ENCODE measurements around the gene HDAC4. TPM values are rescaled to one million over a fixed set of nuclear protein-coding genes. Genes with fewer than 3 reads are reported as not detected.

Gene HDAC4
- total and polyA plus RNA-seq, 4 donors: 6.8 to 75.5 (median 30.2) TPM

DNA sequence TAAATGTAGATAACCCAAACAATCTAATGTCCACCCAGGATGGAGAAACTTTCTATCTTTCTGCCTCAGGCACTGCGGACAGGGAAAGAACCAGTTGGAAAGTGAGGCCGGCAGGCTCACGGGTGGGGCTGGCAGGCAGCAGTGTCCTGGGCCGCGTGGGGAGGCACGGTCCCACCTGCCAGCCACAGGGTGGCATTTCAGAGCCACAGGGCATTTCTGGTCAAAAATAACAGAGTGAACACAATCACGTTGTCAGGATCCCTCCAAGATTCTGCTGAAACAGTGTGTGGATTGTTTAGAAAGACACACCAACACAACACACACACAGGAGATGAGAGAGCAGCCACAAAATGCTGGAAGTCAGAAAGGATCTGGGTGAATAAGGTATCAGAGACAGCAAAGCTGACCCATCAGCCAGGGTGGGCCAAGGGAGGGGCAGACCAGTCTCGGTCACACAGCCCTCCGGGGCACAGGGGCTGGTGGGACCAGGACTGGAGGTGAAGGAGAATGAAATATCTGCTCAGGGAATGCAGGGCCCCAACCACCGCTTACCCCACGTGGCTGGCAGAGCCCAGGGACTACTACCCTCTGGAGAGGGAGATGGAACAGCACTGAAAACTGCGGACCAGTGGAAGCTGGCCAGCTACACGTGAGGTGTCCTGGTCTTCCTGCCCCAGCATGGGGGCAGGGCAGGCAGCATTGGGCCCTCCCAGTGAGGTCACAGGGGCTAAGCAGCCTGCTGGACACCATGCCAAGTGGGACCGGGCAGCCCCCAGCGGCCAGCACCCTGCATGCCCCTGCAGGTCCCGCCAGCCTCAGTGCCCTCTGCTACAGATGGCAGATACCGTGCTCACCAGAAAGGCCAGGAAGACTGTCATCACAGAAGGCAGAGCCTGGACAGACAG lies 173.9 kb downstream of the HDAC4 start:
- Histone ChIP-seq H3K27ac (ENCODE audit: low read depth in 1 of 2, low read length in 2 of 2) (peak overlapping the region in 1 of 2 donors; percentile 71), H3K4me3 (ENCODE audit: low read length in 2 of 2) (no peak overlapping the region), H3K36me3 (ENCODE audit: control insufficient read depth in 1 of 2, insufficient read depth in 2 of 2, low read length in 1 of 2) (no peaks in the 10 kb centered on the region), H3K27me3 (ENCODE audit: control insufficient read depth in 1 of 2, insufficient read depth in 2 of 2, low read length in 1 of 2) (no peaks in the 10 kb centered on the region), H3K9me3 (ENCODE audit: control insufficient read depth, low read length) (no peaks in the 10 kb centered on the region), H3K4me1 (ENCODE audit: control insufficient read depth in 1 of 2, insufficient read depth in 2 of 2, low read length in 2 of 2) (peaks cover 0 to 2% of the 10 kb centered on the region in 2 donors)
- intact Hi-C loops (cut with DNase I): loop anchor here in 1 of 2 donors (5.0 to 10.0 kb wide), 2 partner anchors 40 to 168 kb away; no protein-coding TSS in a partner anchor
- DNase-seq (no peak), ATAC-seq (ENCODE audit: low FRiP score) (no peak)
- WGBS, 2 donors: 66 to 67% methylated on average over 15 to 17 of the region's 17 CpGs

DNA sequence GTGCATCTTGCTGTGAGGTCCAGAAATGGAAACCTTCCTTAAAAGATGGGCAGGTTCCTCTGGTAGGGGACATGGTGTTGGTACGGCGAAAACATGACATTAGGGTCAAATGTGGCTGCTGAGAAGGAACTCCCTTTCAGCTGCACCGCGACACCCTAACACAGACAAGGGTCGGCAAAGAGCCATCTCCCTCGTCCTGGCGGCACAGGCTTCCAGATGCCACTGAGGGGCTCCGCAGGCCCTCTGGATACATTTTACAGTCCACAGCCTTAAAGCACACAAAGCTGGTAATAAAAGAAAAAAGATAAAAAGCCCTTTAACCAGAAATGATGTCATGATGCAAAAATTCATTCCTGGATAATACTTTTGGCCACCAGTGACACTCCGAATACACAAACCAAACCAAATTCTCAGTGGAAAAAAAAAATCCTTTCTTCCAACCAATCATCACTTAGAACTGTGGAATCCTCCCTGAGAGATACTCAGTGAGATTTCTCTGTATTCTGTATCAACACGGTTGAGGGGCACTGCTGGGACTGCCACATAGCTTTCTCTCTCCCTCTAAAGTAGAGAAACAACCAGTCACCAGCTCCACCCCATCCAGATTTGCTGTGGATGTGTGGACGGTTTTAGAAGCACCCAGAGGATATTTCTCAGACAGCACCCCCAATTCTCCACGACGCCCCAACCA lies 174.8 kb downstream of the HDAC4 start:
- Histone ChIP-seq H3K4me1 (ENCODE audit: control insufficient read depth in 1 of 2, insufficient read depth in 2 of 2, low read length in 2 of 2) (peaks cover 0 to 2% of the 10 kb centered on the region in 2 donors), H3K27me3 (ENCODE audit: control insufficient read depth in 1 of 2, insufficient read depth in 2 of 2, low read length in 1 of 2) (no peaks in the 10 kb centered on the region), H3K9me3 (ENCODE audit: control insufficient read depth, low read length) (no peaks in the 10 kb centered on the region), H3K4me3 (ENCODE audit: low read length in 2 of 2) (no peak overlapping the region), H3K36me3 (ENCODE audit: control insufficient read depth in 1 of 2, insufficient read depth in 2 of 2, low read length in 1 of 2) (no peaks in the 10 kb centered on the region), H3K27ac (ENCODE audit: low read depth in 1 of 2, low read length in 2 of 2) (peak overlapping the region in 1 of 2 donors; percentile 72)
- no peak for DNase-seq
- 26 to 28% methylated on average over 13 of the region's 13 CpGs for WGBS, 2 donors
- no peak for ATAC-seq (ENCODE audit: low FRiP score)
- intact Hi-C loops (cut with DNase I): loop anchor here in 1 of 2 donors (5.0 to 10.0 kb wide), 2 partner anchors 41 to 169 kb away; no protein-coding TSS in a partner anchor

DNA sequence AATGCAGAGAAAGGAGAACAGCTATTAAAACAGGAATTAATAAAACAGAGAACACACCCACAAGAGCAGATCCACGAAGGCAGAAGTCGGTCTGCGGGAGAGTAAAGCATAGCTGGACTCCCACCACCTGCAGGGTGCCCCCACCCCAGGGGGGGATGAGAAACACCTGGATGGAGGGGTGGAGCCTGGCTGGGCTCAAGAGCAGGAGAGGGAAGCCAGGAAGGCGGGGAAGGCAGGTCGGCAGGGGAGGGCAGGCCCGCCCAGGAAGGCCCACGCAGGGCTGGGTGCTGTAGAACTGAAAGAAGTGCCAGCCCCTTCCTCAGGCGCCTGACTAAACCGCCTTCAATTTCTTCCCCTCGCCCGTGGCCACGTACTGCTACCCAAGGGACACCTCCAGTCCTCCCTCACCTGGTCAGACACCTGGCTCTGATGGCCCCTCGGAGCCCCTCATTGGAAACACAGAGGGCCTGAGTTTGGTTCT lies 175.4 kb downstream of the HDAC4 start:
- intact Hi-C loops (cut with DNase I): loop anchor here in 1 of 2 donors (5.0 to 10.0 kb wide), 2 partner anchors 42 to 169 kb away; no protein-coding TSS in a partner anchor
- Histone ChIP-seq H3K36me3 (ENCODE audit: control insufficient read depth in 1 of 2, insufficient read depth in 2 of 2, low read length in 1 of 2) (no peaks in the 10 kb centered on the region), H3K4me3 (ENCODE audit: low read length in 2 of 2) (no peak overlapping the region), H3K9me3 (ENCODE audit: control insufficient read depth, low read length) (no peaks in the 10 kb centered on the region), H3K4me1 (ENCODE audit: control insufficient read depth in 1 of 2, insufficient read depth in 2 of 2, low read length in 2 of 2) (peaks cover 0 to 2% of the 10 kb centered on the region in 2 donors), H3K27me3 (ENCODE audit: control insufficient read depth in 1 of 2, insufficient read depth in 2 of 2, low read length in 1 of 2) (no peaks in the 10 kb centered on the region), H3K27ac (ENCODE audit: low read depth in 1 of 2, low read length in 2 of 2) (peak overlapping the region in 1 of 2 donors; percentile 72)
- WGBS, 2 donors: 81 to 86% methylated on average over 13 of the region's 13 CpGs
- ATAC-seq (ENCODE audit: low FRiP score): peak; percentile 2
- DNase-seq: no peak

DNA sequence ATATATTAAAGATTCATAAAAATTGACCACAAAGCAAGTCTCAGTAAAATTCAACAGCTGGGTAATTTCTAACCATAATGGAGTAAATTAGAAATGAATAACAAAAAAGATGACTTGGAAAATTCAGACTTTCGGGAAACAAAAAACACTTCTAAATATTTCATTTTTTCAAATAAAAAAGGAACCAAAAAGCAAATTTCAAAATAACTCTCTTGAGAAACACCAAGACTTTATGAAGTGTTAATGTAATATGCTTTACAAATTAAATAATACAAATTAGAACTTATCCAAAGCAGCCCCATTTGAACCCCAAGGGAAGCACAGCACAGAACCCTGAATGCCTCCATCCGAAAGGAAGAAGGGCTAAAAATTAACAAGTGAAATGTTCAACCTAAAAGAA lies 175.9 kb downstream of the HDAC4 start:
- H3K27ac ChIP-seq (ENCODE audit: low read depth in 1 of 2, low read length in 2 of 2): no peak overlapping the region
- H3K4me3 ChIP-seq (ENCODE audit: low read length in 2 of 2): no peak overlapping the region
- ATAC-seq (ENCODE audit: low FRiP score): no peak
- H3K27me3 ChIP-seq (ENCODE audit: control insufficient read depth in 1 of 2, insufficient read depth in 2 of 2, low read length in 1 of 2): no peaks in the 10 kb centered on the region
- 86 to 88% methylated on average over 2 of the region's 2 CpGs for WGBS, 2 donors
- intact Hi-C loops (cut with DNase I): loop anchor here (5.0 to 10.0 kb wide), 4 partner anchors 42 to 177 kb away; partner anchors contain the start of gene HDAC4 (in 1 of the 2)
- H3K9me3 ChIP-seq (ENCODE audit: control insufficient read depth, low read length): no peaks in the 10 kb centered on the region
- H3K36me3 ChIP-seq (ENCODE audit: control insufficient read depth in 1 of 2, insufficient read depth in 2 of 2, low read length in 1 of 2): no peaks in the 10 kb centered on the region
- no peak for DNase-seq
- H3K4me1 ChIP-seq (ENCODE audit: control insufficient read depth in 1 of 2, insufficient read depth in 2 of 2, low read length in 2 of 2): peaks cover 0 to 2% of the 10 kb centered on the region in 2 donors

DNA sequence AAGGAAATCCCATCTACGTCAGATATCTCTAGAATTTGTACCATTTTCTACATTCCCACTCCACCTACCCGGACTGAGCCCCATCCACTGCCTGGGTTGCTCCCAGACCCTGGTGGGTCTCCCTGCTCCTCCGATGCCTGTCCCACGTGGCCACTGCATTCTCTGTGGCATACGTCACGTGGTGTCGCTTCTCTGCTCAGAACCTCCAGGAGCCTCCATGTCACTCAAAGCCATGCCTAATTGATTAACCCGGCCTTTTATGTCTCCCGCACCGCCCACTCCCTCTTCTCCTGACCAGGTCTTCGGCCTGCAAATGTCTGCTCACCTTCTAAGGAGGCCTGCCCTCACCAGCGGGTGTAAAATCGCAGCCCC lies 176.6 kb downstream of the HDAC4 start:
- H3K36me3 ChIP-seq (ENCODE audit: control insufficient read depth in 1 of 2, insufficient read depth in 2 of 2, low read length in 1 of 2): no peaks in the 10 kb centered on the region
- DNase-seq (no peak), ATAC-seq (ENCODE audit: low FRiP score) (no peak)
- no peaks in the 10 kb centered on the region for H3K27me3 ChIP-seq (ENCODE audit: control insufficient read depth in 1 of 2, insufficient read depth in 2 of 2, low read length in 1 of 2)
- no peak overlapping the region for H3K4me3 ChIP-seq (ENCODE audit: low read length in 2 of 2)
- WGBS, 2 donors: 72 to 74% methylated on average over 13 of the region's 13 CpGs
- peak overlapping the region in 1 of 2 donors; percentile 92 for H3K27ac ChIP-seq (ENCODE audit: low read depth in 1 of 2, low read length in 2 of 2)
- H3K4me1 ChIP-seq (ENCODE audit: control insufficient read depth in 1 of 2, insufficient read depth in 2 of 2, low read length in 2 of 2): peaks cover 0 to 2% of the 10 kb centered on the region in 2 donors
- H3K9me3 ChIP-seq (ENCODE audit: control insufficient read depth, low read length): no peaks in the 10 kb centered on the region
- intact Hi-C loops (cut with DNase I): loop anchor here (5.0 to 10.0 kb wide), 3 partner anchors 68 to 178 kb away; partner anchors contain the start of gene HDAC4 (in 1 of the 2)

DNA sequence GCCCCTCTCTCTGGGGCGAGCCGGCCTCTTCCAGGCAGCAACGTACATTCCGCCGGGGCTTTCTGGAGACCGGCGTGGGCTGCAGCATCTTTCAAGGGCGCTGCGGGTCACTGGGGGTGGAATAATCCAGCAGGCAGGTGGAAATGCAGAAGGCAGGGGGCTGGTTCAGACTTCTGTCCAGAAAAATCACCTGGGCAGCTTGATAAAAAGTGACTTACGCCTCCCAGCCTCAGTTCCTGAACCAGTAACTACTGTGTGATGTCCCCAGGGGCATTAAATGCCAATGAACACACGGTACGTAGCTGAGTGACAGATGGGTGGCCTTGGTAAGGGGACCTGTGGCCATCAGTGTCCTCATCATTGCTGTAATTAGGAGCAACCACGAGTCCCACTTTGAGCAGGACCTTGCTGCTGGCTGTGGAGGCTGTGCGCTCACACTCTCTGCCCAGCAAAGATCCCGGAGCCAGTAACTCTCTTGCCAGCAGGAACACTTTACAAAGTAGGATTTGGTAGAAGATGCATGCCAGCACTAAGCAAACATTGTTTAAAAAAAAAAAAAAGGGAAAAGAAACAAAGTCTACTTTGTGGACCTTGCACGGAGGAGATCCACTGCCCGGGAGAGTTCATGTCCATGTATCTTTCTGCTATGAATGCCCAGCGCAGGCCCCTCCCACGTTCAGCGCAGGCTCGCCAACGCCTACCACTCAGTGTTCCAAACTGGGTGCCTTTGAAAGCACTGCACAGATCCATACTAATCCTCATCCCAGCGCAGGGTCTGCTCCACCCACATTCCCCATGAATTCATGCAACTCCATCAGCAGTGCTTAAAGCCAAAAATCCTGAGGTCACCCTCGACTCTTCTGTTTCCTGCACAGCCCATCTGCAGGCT lies 177.3 kb downstream of the HDAC4 start:
- H3K9me3 ChIP-seq (ENCODE audit: control insufficient read depth, low read length): no peaks in the 10 kb centered on the region
- ATAC-seq (ENCODE audit: low FRiP score) (peak; percentile 53), DNase-seq (peak; percentile 75 to 89)
- WGBS, 2 donors: 14 to 21% methylated on average over 24 of the region's 24 CpGs
- H3K27me3 ChIP-seq (ENCODE audit: control insufficient read depth in 1 of 2, insufficient read depth in 2 of 2, low read length in 1 of 2): no peaks in the 10 kb centered on the region
- peak overlapping the region; percentile 87 to 92 for H3K27ac ChIP-seq (ENCODE audit: low read depth in 1 of 2, low read length in 2 of 2)
- H3K4me1 ChIP-seq (ENCODE audit: control insufficient read depth in 1 of 2, insufficient read depth in 2 of 2, low read length in 2 of 2): peaks cover 0 to 2% of the 10 kb centered on the region in 2 donors
- intact Hi-C loops (cut with DNase I): loop anchor here (5.0 to 10.0 kb wide), 3 partner anchors 69 to 179 kb away; partner anchors contain the start of gene HDAC4 (in 1 of the 2)
- H3K4me3 ChIP-seq (ENCODE audit: low read length in 2 of 2): no peak overlapping the region
- H3K36me3 ChIP-seq (ENCODE audit: control insufficient read depth in 1 of 2, insufficient read depth in 2 of 2, low read length in 1 of 2): no peaks in the 10 kb centered on the region

DNA sequence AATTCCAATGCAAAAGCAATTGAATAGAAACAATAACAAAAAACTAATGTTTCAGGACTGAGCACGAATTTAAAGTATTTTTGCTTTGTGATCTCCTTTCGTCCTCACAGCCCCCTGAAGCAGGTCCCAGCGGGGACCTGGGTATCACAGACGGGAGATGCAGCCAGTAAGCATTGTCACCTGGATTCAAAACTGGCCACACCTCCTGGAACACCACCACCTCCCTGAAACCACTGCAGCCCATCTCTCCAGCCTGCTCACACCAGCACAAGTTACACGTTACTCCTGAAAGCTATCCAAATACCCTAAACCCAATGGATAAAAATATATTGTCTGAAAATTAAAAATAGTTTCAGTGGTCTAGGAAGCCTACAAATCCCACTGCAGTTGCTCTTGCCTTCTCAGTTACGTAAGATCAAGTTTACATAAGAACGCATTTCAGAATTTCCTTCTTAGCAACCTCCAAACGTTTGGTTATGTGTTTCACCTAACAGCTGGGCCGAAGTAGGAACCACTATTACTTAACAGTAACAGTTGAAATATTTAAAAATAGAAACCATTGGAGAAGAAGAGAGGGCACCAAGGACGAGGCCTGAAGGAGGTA lies 178.0 kb downstream of the HDAC4 start:
- H3K27ac ChIP-seq (ENCODE audit: low read depth in 1 of 2, low read length in 2 of 2): peak overlapping the region; percentile 87 to 92
- no peaks in the 10 kb centered on the region for H3K36me3 ChIP-seq (ENCODE audit: control insufficient read depth in 1 of 2, insufficient read depth in 2 of 2, low read length in 1 of 2)
- ATAC-seq (ENCODE audit: low FRiP score) (no peak), DNase-seq (no peak)
- no peaks in the 10 kb centered on the region for H3K27me3 ChIP-seq (ENCODE audit: control insufficient read depth in 1 of 2, insufficient read depth in 2 of 2, low read length in 1 of 2)
- 5 to 8% methylated on average over 10 of the region's 10 CpGs for WGBS, 2 donors
- peaks cover 0 to 2% of the 10 kb centered on the region in 2 donors for H3K4me1 ChIP-seq (ENCODE audit: control insufficient read depth in 1 of 2, insufficient read depth in 2 of 2, low read length in 2 of 2)
- intact Hi-C loops (cut with DNase I): loop anchor here (5.0 to 10.0 kb wide), 3 partner anchors 69 to 179 kb away; partner anchors contain the start of gene HDAC4 (in 1 of the 2)
- no peak overlapping the region for H3K4me3 ChIP-seq (ENCODE audit: low read length in 2 of 2)
- no peaks in the 10 kb centered on the region for H3K9me3 ChIP-seq (ENCODE audit: control insufficient read depth, low read length)
